GM12891 (cell line): ENCODE measurements around the gene DMGDH.
A peak's percentile ranks its signal among the peaks of the same experiment; 100 is the strongest.

ENCODE experiments used
- PAX5 ChIP-seq: IDR thresholded peaks from 2 replicates; pipeline ENCODE4 v1.6.1; 2011; ENCODE audit warnings: low read length, moderate library complexity, mild to moderate bottlenecking; ENCODE audit not compliant: insufficient read depth, severe bottlenecking
- POLR2A ChIP-seq: IDR thresholded peaks from 2 replicates; pipeline ENCODE4 v1.6.1; 2011; ENCODE audit warnings: low read depth, low read length, control low read depth
- POLR2AphosphoS5 ChIP-seq: IDR thresholded peaks from 2 replicates; pipeline ENCODE4 v1.6.1; 2011; ENCODE audit warnings: low read depth, low read length, control low read depth
- POU2F2 ChIP-seq: IDR thresholded peaks from 2 replicates; pipeline ENCODE4 v1.6.1; 2011; ENCODE audit warnings: low read depth, mild to moderate bottlenecking, control low read depth, low read length, moderate library complexity
- TAF1 ChIP-seq: IDR thresholded peaks from 2 replicates; pipeline ENCODE4 v1.6.1; 2011; ENCODE audit warnings: low read depth, low read length, control low read depth

- peak; percentile 65; the same call in 1 of the 2 replicates for TF ChIP-seq POLR2A
- peak; percentile 42; the same call in 1 of the 2 replicates for TF ChIP-seq TAF1
- no peak for TF ChIP-seq POLR2AphosphoS5
- no peak for TF ChIP-seq PAX5
- TF ChIP-seq POU2F2 = 0 out of 2 replicates have a peak, but pooled peaks have one; percentile 20
Measured at GRCh38 chr5:78985116-78985724, 84.3 kb downstream of the DMGDH start, which contains the start of gene ARSB.
